PC-3 (cell line): Measurements from ENCODE around the gene RING1.

Experiments
- CTCF ChIP-seq: fragments of 300-600 bp; sonication (generic); conservative IDR thresholded peaks from 2 replicates; pipeline ENCODE4 v1.5.1; 2017; ENCODE audit warnings: antibody characterized with exemption, low read depth, mild to moderate bottlenecking, low read length
- EZH2 ChIP-seq: fragments of 300-600 bp; sonication (generic); IDR thresholded peaks from one replicate; pipeline ENCODE4 v1.6.1; 2017; ENCODE audit warnings: antibody characterized with exemption, mild to moderate bottlenecking, low read length; ENCODE audit not compliant: unreplicated experiment

DNA sequence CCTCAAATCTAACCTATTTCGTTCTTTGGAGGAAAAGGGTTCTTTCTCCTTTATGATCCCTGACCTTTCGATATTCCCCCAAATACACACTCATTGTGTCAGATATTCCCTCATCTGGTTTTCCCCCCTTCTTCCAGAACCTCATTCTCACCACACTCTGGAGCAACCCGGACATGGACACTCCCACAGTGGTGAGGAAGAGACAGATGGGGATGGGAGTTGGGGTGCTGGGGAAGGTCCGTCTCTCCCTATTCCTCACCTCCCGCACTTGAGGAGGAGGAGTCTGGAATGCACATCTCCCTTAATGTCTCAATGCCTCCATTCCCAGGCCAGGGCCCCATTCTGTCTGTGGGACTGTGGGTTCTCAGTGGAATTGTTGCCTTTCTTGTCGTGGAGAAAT is 6.4 kb upstream of the RING1 start:
- TF ChIP-seq CTCF (no peak), EZH2 (no peak)
